ENCODE data around the gene EXOC6B.

DNA sequence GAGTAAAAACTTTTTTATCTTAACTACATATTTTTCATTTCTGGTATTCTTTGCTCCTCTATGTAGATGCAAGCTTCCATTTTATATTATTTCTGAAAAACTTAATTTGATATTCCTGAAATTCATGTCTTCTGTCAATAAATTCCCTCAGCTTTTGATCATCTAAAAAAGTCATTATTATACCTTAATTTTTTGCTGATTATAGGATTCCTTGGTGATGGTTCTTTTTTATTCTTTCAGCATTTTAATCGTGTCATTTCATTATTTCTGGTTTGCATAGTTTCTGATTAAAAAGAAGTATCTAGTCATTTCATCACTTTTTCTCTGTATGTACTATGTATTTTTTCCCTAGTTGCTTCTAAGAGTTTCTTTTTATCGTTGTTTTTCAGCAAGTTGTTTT, 436.4 kb downstream of the EXOC6B start:
- TF ChIP-seq, protein P1, sequence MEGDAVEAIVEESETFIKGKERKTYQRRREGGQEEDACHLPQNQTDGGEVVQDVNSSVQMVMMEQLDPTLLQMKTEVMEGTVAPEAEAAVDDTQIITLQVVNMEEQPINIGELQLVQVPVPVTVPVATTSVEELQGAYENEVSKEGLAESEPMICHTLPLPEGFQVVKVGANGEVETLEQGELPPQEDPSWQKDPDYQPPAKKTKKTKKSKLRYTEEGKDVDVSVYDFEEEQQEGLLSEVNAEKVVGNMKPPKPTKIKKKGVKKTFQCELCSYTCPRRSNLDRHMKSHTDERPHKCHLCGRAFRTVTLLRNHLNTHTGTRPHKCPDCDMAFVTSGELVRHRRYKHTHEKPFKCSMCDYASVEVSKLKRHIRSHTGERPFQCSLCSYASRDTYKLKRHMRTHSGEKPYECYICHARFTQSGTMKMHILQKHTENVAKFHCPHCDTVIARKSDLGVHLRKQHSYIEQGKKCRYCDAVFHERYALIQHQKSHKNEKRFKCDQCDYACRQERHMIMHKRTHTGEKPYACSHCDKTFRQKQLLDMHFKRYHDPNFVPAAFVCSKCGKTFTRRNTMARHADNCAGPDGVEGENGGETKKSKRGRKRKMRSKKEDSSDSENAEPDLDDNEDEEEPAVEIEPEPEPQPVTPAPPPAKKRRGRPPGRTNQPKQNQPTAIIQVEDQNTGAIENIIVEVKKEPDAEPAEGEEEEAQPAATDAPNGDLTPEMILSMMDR (IDR thresholded peaks at IDR 0.05) = no peak
- TF ChIP-seq POLR2A (IDR thresholded peaks at IDR 0.05) = no peak
